NCI-H187 treated with DMSO at 0.1 percent for 48 hours (cell line): ENCODE measurements around the gene MCTP1.

ENCODE experiments used
- DNase-seq: peaks from one replicate; lab custom pipeline; 2025; lab: John Stamatoyannopoulos, UW

The MCTP1 gene

DNA sequence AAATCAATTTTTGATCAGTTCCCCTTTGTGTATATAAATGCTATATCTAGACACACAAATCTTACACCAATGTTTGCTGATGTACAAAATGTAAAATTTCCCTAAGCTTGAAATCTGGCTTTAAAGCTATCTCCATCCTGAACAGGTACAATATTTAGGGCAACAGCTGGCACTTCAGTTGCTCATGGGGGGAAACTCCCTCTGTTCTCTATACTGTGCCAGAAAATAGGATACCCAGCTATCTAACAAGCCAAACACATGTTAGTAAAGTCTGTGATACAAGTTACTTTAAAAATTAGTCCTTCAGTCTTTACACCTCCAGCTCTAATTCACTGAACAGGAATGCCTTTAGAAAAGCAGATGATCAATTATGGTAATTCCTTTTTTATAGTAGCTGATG, 474.6 kb downstream of the MCTP1 start:
- no peak for DNase-seq

DNA sequence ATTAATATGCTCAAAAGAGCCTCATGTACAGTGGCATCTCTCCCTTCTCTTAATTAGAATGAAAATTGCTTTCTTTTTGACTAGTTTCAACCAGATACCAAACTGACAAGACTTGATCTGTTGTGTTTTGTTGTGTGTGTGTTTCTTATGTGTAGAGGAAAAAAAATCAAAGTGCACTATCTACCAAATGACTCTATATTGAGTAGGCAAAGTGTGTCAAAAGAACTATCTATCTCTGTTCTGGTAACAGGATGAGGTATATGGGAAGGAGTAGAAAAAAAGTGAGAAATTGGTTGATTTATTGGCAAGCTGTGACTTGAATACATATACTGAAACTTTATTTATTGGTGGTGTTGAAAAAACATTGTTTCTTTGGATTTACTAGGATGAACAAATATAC, 476.4 kb downstream of the MCTP1 start:
- DNase-seq, result no peak

DNA sequence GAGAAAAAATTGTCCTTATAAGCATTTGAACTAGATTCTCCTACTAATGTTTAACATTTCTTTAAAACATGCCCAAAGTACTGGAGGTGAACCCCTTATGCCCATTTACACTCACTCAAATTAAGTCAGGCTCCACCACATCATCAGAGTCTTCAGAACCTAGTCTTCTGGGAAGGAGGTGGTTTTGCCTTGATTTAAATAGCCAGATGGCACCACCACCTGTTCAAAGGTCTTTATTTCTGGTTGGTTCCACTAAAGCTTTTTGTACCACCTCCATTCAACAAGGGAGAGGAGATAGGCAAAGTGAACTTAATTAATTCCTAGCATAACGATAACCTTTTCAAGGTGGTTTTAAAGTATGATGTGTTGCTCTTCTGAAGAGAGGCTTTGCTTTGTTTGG, 476.9 kb downstream of the MCTP1 start:
- no peak for DNase-seq

DNA sequence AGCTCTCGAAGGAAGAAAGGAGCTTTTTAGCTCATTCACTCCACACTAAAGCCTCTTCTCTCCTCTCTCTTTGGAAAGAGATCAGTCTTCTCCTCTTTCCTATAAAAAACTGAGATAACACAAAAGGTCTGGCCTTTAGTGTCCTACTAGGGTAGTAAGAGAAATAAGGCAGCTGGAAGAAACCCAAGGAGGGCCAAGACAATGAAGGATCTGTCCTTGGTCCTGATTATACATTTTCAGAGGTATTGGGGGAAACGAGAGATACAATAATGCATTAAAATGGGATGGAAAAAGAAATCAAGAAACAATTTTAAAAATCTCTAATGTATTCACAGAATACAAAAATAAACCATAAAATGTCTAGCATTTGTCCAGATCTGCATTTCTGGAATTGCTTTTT, 482.4 kb downstream of the MCTP1 start:
- DNase-seq, result no peak

DNA sequence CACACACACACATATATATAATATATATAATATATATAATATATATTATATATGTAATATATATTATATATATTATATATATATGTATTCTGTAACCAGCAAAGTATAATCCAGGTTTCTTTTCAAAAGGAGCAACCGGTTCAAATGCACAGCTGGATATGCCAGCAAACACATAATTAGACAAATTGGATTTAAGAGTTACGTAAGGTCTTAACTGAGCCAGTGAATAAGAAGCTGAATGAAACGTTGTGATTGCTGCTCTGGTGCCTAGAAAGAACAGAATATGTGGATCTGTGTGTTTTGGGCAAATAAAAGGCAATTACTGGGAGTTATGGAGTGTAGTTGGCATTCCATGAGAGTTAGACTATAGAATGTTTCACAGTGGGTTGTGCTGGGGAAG, 488.3 kb downstream of the MCTP1 start:
- DNase-seq, result no peak

DNA sequence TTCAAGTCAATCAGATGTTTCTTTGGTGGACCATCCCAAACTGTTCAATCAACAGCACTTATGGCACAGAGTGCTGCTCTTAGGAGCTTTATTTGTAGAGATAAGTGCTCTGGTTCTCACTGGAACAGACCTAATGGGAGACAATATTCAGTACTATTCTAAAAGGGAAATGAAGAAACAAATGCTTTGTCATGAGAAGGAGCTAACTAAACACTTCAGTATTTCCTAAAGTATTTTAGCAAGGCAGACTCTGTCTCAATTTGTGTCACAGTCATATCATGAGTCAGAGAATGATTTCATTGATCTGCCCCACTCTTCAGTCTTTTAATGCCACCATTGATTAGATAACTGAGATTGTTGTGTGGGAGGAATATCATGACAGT, 491.1 kb downstream of the MCTP1 start:
- DNase-seq, result peak; percentile 40

DNA sequence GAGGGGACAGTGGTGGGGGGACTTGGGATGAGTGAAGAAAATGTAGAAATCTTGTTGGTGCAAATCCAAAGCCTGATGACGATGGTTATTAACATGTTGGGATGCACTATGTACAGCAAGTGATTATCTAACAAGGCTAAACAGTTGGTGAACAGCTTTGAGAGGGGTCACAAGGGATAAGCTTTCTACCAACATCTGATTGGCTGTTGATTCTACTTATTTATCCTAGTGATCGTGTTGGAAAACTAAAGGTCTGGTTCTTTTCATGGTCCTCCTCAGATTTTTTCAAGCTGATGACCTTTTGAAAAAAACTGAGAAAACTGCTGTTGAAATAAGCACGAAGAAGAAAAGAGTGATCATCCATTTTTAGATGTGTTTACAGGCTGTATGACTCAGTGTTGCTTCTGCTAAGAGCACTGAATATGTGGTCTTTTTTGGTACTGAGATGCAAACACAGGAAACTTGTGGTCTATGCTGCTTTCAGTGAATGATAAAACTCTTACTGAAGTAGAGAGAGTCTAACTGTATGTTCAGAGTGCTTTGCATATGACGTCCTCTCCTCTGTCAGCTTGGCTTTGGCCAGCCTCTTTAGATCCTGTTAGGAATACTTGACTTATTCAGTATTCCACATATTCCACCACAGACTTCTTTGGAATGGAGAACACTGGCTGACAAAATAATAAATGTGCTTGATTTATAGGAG, 491.6 kb downstream of the MCTP1 start:
- no peak for DNase-seq

DNA sequence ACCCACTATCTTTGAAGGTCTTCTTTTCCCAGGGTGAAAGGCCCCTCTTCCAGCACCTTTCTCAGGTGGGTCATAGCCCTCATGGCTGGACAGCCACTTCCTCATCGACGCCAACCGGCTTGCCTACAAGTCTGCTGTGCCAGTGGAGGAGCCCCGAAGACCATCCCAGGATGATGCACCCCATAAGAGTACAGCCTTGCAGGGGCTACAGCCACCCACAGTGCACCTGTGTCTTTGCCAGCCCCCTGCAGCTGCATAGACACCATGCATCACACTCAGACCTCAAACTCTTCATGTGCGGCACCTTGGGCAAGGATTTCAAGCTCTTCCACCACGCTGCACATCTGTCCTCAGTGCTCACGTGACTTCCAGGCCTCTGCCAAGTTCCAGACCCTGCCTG, 493.1 kb downstream of the MCTP1 start:
- DNase-seq, result no peak

DNA sequence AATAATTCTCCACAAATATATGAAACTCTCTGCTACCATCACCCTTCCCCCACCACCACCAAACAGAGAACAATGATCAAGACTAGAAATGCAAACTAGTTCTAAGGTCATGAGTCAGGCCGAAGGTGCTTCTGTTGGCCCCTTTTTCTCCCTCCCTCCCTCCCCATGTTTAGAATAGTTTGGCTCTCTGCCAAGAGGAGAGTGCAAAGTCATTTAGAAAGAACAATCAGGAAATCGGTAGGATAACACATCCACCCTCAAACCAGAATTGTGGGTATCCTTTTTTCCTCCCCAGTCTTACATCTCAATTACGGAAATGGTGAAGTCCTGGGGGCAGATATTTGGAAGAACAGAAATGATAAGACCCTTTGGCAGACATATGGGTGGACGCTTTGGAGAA, 496.4 kb downstream of the MCTP1 start:
- no peak for DNase-seq

DNA sequence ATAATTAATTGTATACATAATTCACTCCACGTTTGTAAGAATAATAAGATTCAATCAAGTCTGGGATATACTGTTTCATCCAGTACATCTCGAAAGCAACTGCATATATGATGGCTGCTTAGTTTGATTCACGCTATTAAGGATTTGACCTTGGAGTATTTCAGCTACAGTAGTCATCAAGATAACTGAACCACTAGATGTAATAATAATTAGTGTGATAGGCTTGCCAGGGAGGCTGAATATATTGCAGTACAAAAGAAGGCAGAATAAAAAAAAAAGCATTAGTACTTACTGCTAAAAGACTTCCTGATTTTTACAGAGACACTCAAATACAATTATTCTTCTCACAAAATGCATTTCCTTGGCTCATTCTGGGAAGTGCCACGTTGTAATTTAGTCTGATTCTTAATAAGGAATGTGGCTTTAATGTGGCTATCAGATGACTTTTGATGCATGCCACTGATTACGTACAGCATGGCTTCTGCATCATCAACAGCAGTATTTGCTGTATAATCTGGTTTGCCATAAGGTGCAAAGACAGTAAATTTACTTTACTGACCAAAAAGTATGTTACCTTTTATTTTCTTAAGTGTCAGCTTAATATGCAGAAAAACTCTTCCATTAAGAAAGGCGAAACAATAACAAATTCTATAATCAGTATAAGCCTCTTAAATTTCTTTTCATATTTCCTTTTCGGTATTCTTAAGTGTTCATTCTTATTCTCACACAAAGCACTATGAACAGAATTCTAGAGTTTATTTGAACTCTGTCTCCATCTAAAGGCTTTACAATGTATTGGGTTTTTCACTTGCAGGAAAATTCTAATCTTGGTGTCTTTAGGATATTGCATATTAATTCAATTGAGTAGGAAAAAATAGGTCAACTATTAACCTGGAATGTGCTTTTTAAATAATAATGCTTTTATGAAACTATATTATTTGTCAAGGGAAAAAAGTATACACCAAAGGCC, 500.1 kb downstream of the MCTP1 start:
- no peak for DNase-seq

DNA sequence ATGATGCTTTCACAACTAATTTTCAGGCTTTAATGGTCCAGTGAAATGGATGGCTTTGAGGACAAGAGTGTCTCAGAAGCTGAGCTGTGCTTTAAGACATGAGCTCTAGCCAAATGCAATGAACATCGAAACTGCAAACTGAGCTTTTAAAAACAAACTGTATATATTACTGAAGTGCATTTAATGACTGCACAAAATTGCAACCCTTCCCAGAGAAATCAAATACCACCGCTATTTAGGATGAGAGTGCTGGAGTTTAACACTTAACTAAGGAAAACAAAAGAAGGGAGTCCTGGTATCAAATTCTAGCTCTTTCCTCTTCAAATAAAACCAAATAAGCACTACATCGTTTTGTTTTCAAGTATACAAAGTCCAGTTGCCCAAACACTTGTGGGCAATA, 502.5 kb downstream of the MCTP1 start:
- no peak for DNase-seq

DNA sequence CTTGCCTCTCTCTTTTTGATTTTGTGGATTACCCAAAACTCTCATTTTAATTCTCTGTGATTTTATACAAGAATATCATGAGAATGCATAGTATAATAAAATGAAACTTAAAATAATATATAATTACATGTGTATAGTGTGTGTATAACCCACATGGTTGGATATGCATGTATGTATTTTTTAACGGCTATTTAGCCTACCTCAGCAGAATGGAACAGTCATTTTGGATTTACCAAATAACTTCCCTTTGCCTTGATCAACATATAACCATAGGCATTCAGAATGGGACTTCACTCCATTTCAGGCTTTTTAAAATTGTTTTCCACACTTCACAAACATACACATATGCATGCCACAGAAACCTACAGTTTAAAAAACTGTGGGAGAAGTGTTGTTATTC, 505.2 kb downstream of the MCTP1 start:
- no peak for DNase-seq

DNA sequence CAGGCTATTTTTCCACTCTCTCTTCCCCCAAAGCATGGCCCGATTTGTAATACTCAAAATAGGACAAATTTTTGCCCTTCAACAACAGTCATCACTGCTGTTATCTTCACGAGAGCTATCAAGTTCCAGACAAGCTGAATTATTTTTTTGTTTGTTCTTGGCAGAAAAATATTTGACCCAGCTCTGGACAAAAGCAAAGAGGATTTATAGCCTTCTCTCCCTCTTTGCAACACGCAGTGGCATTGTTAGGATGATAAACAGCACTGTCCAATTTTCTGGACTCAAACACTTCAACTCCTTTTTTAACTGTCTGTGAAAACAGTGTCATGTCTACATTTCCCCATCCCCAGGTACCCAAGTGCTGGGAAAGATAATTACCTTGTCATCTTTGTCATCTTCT, 506.2 kb downstream of the MCTP1 start:
- DNase-seq, result no peak

DNA sequence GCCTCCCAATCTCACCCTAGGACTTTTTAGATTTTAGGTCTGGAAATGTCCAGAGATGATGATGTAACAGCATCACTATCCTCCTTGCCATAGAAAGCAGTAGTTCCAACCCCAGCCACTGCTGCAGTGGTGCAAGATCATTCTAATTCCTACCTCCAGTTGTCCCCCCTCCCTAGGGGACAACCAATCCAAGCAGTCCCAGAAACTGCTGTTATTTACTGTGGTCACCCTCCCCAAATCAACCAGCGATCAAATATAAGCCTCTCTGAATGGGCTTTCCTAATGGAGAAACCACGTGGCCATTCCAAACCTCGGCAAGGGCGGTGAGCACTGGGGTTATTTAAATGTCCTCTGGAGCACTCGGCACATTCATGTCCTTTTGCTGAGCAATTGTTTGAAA, 506.6 kb downstream of the MCTP1 start:
- DNase-seq, result no peak

DNA sequence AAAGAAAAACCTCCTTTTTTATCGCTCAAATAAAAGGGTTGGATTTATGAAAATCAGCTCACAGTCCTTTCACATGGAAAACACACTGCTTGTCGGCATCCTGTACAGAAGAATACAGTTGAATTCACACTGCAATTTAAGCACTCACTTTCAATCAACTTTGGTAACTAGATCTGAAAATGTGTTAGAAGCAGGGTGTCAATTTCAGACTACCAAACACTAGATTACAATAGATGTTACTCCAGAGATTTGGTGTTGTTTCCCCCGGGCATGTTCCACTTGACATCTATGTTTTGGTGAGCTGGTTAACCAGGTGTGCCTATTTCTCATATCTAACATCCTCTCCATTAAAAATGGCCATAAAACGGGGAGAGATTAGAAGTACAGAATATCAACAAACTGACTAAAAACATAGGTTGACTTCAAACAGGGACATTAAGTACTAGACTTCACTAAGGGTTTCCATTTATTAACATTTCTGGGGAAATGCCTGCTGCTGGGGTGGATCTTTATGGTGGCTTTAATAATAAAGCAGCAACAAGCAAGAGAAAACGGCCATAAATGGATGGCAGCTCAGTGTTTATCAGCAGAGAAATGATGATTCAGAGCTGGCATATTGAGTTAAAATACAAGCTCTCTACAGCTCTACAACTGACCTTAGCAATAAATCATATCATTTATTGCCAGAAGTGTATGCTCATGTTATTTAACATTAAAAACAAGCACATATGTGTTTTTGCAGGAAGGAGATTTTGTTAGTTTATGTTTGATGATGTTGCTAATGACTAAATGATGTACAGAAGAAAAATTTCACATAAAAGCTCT, 507.6 kb downstream of the MCTP1 start:
- DNase-seq, result no peak

DNA sequence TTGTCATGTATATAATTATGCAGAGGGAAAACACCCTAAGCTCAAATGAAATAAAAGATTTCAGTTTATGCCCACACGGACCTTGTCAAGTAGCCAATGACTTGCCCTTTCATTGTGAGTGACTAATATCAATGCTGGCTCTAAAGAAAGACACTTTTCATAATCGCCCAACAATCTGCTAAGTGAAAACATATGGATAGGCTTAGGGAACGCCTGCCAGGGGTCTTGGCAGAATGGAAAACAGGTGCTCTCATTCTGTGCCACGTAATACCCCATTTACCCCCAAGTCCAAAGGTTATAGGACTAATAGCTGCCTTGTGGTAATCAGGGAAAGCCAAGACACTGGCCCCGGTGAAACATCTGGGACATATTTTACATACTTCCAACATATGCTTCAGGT, 508.7 kb downstream of the MCTP1 start:
- no peak for DNase-seq

DNA sequence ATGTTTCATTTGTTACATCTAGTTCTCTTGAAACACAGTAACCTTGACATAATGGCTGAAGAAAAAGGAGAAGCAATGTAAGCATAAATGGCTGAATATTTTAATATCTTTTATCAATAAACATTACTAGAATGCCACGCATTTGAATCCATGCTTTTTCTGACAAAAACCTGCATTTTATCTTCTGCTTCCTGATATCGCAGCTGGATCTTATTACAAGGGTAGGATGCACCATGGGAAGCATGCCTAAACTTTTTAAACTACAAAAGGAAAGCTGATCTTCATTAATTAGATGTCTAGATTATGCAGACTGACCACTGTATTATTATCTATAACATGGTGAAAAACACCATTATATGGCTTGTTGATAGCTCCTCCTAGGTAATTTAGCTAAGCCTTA, 509.8 kb downstream of the MCTP1 start:
- DNase-seq, result no peak

DNA sequence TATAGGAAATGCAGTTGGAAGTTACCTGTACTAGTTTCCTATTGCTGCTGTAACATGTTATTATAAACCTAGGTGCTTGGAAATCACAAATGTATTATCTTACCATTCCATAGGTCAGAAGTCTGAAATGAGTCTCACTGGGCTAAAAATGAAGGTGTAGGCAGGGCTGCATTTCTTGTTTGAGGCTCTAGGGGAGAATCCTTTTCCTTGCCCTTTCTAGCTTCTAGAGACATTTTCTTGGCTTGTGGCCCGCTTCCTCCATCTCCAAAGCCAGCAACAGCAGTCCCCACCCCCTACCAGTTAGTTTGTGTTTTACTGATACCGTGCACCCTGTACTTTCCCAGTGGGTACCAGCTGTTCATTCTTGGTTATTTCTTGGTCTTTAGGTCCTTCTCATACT, 513.2 kb downstream of the MCTP1 start:
- no peak for DNase-seq

DNA sequence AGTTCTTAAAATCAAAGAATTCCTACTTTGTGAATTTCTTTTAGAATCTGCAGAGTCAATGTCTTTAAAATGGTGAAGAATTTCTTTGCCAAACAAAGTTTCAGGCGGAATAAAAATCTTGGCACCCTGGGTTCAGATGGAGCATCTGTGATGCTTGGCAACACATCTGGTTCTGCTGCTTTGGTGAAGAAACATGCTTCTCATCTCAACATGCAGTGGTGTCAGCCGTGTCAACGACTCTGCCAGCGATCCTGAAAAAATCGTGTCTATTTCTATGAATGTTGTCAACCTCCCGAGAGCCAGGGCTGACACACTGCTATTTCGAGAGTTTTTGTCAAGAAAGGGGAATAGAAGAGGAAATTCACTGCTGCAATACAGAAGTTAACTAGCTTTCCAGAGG, 514.9 kb downstream of the MCTP1 start:
- no peak for DNase-seq

DNA sequence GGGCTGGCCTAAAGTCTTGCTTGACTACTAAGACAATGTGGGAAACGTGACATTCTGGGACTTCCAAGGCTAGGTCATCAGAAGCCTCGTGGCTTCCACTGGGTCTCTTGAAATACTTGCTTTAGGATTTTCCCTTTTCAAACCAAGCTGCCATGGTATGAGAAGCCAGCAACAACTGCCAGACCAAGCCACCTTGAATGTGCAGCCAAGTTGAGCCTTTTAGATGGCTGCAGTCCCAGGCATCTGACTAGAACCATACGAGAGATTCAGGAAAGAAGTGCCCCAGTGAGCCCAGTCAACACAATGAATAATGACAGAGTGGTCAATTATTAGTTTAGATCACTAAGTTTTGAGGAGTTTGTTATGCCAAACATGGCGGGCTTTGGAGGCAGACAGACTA, 523.1 kb downstream of the MCTP1 start:
- no peak for DNase-seq

DNA sequence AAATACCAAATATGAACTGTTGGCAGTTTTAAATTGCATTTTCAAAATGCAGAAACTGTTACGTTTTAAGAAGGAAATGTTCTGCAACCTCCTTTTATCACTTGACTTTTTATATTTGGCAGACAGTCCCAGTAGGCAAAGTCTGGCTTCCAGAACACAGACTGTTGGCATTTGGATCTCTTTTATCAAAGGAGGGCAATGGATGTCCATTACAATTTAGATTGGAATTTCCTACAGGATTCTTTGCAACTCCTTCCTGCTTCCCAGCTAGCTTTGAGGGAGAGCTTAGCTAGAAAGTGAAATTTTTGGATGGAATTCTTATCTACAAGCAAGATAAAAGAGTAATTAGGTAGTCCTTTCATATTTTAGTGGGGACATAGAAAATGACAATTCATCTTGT, 523.8 kb downstream of the MCTP1 start:
- DNase-seq, result no peak

DNA sequence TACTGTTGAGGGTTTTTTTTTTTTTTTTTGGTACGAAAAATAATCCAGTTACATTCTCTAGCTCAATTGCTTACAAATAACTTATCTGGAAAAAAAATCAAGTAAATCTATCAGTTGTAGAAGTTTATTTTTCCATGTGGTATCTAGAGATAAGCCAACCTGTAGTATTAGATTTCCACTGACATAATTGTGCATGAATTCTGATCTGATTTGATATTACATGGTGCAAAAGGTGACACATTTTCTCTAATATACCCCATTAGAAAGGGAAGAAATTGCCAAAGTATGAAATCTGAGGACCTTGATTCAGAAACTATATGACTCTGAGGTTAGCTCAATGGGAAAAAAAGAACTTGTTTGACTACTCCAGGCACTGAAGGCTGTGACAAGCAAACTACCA, 524.9 kb downstream of the MCTP1 start:
- no peak for DNase-seq

DNA sequence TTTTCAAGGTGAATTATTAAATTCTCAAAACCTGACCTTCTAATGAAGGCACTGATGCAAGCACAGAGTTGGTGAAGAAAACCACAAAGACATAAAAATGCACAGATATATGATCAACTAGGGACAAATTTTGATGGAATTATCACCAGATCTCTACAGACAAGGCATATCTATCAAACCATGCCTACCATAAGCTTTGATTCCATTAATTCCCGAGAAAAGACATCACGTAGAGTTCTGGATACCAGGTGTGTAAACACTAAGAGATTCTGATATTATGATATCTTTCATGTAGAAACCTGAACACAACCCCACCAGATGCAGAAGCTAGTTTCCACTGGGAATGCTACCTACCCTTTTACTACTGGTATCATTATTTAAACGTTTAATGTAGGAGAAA, 525.9 kb downstream of the MCTP1 start:
- DNase-seq, result no peak
